Endothelial cell of umbilical vein (primary cell): ENCODE measurements around the gene GAS7. TPM values are rescaled to one million over a fixed set of nuclear protein-coding genes. Genes with fewer than 3 reads are reported as not detected.

Experiments
- BruUV-seq: library from RNA; stranded (reverse); fragments of 400-500 nt; replicated peaks from 2 replicates; lab custom pipeline; 2021; lab: Mats Ljungman, UMichigan
- CTCF ChIA-PET: fragments of 300-600, 350-600 bp; sonication (Branson Sonifier 250); formaldehyde crosslinking; loops from one replicate; lab custom pipeline; 2021; ENCODE audit warnings: antibody characterized with exemption, inconsistent platforms; lab: Charles Lee
- POLR2A ChIA-PET: fragments of 300-600, 350-600 bp; sonication (Branson Sonifier 250); formaldehyde crosslinking; loops from one replicate; lab custom pipeline; 2021; ENCODE audit warnings: antibody characterized with exemption, inconsistent platforms; lab: Charles Lee
- DNase-seq: peaks from one replicate; pipeline ENCODE4 v3.0.0-alpha.2; 2011; ENCODE audit warnings: low read depth, low spot score
- FAIRE-seq: peaks from 2 replicates; lab custom pipeline; 2011; peaks lifted over from hg19 to GRCh38; lab: Jason Lieb, UNC
- H2AFZ ChIP-seq: 2 replicates; pipeline ENCODE4 v1.6.0; 2012; ENCODE audit warnings: low read depth, low read length, control low read depth, inconsistent platforms
- H3K27ac ChIP-seq: 2 replicates; pipeline ENCODE4 v1.5.1; 2011; ENCODE audit warnings: low read depth, mild to moderate bottlenecking, control low read depth, low read length, moderate library complexity; ENCODE audit not compliant: insufficient read depth
- H3K27me3 ChIP-seq, 2 experiments: 2 replicates each; pipeline versions ENCODE4 v1.6.0 to v1.6.1; 2011; ENCODE audit warnings: low read length in 2 of 2, mixed read lengths in 1 of 2; ENCODE audit not compliant: control insufficient read depth in 2 of 2, insufficient read depth in 2 of 2
- H3K36me3 ChIP-seq, 2 experiments: 2 replicates in 1 of 2; 3 replicates in 1 of 2; pipeline ENCODE4 v1.5.1; 2011; ENCODE audit warnings: low read length in 2 of 2, mild to moderate bottlenecking in 1 of 2, moderate library complexity in 1 of 2; ENCODE audit not compliant: control insufficient read depth in 2 of 2, insufficient read depth in 2 of 2; ENCODE audit errors: extremely low read depth in 1 of 2
- H3K4me1 ChIP-seq: 3 replicates; pipeline ENCODE4 v1.5.1; 2011; ENCODE audit warnings: mild to moderate bottlenecking, low read length; ENCODE audit not compliant: control insufficient read depth, insufficient read depth; ENCODE audit errors: extremely low read depth
- H3K4me2 ChIP-seq: 2 replicates; pipeline ENCODE4 v1.6.1; 2011; ENCODE audit warnings: low read length, control low read depth, mixed read lengths; ENCODE audit not compliant: insufficient read depth
- H3K4me3 ChIP-seq, 3 experiments: fragments of 200-600 bp in 1 of 3; sonication (generic), shearing (Covaris generic) in 1 of 3; replicated peaks in 1 of 3; 2 replicates each; pipeline ENCODE4 v1.5.1; 2011 to 2016; ENCODE audit warnings: control low read depth in 3 of 3, low read length in 3 of 3, mild to moderate bottlenecking in 2 of 3, inconsistent platforms in 1 of 3, low read depth in 1 of 3, moderate library complexity in 1 of 3; ENCODE audit not compliant: insufficient read depth in 1 of 3
- H3K79me2 ChIP-seq: 2 replicates; pipeline ENCODE4 v1.6.0; 2012; ENCODE audit warnings: low read length, inconsistent platforms; ENCODE audit not compliant: control insufficient read depth, insufficient read depth
- H3K9ac ChIP-seq: replicated peaks from 2 replicates; pipeline ENCODE3; 2011; ENCODE audit warnings: low read length, control low read depth; ENCODE audit not compliant: insufficient read depth; ENCODE audit errors: extremely low read depth
- H3K9me1 ChIP-seq: replicated peaks from 3 replicates; pipeline ENCODE4 v1.6.0; 2011; ENCODE audit warnings: mild to moderate bottlenecking, low read length; ENCODE audit not compliant: control insufficient read depth, insufficient read depth; ENCODE audit errors: extremely low read depth
- H3K9me3 ChIP-seq: replicated peaks from 2 replicates; pipeline ENCODE4 v1.5.1; 2012; ENCODE audit warnings: low read length, inconsistent platforms; ENCODE audit not compliant: control insufficient read depth, insufficient read depth
- H4K20me1 ChIP-seq: replicated peaks from 2 replicates; pipeline ENCODE3; 2011; ENCODE audit warnings: mild to moderate bottlenecking, low read length; ENCODE audit not compliant: control insufficient read depth, insufficient read depth; ENCODE audit errors: extremely low read depth
- EZH2 ChIP-seq: IDR thresholded peaks from 2 replicates; pipeline ENCODE4 v1.6.1; 2012; ENCODE audit warnings: borderline replicate concordance, low read depth, mild to moderate bottlenecking, moderate library complexity, low read length, inconsistent platforms; ENCODE audit not compliant: severe bottlenecking
- FOS ChIP-seq: IDR thresholded peaks from 2 replicates; pipeline ENCODE4 v1.6.1; 2011; ENCODE audit warnings: mild to moderate bottlenecking, low read length, moderate library complexity, borderline replicate concordance; ENCODE audit not compliant: insufficient read depth
- GATA2 ChIP-seq: IDR thresholded peaks from 2 replicates; pipeline ENCODE4 v1.7.0; 2011; ENCODE audit warnings: low read depth, mild to moderate bottlenecking, moderate library complexity, mixed read lengths, low read length; ENCODE audit not compliant: insufficient read length, insufficient read depth
- JUN ChIP-seq: IDR thresholded peaks from 2 replicates; pipeline ENCODE4 v1.6.1; 2011; ENCODE audit warnings: borderline replicate concordance, low read depth; ENCODE audit not compliant: insufficient read length, insufficient read depth
- MYC ChIP-seq: IDR thresholded peaks from one replicate; pipeline ENCODE4 v1.6.1; 2011; ENCODE audit warnings: mild to moderate bottlenecking, low read depth, low read length
- POLR2A ChIP-seq: IDR thresholded peaks from 2 replicates; pipeline ENCODE4 v1.6.1; 2012; ENCODE audit warnings: low read depth, mild to moderate bottlenecking, control low read depth, low read length
- POLR2AphosphoS5 ChIP-seq: IDR thresholded peaks from 2 replicates; pipeline ENCODE4 v1.6.1; 2012; ENCODE audit warnings: low read depth, mild to moderate bottlenecking, control low read depth, low read length, moderate library complexity; ENCODE audit not compliant: insufficient read depth
- dilution Hi-C: fragments of 300-500 bp; cut with MboI; formaldehyde crosslinking; loops from one replicate; pipeline ENCODE4 v1.15.0; 2019; ENCODE audit warnings: low sequenced_read_pairs; ENCODE audit not compliant: extremely low pct_ligation_motif_present
- intact Hi-C: fragments of 100-400 bp; cut with micrococcal nuclease; formaldehyde crosslinking; loops from one replicate; pipeline ENCODE4 v1.10.0; 2022
- polyA plus RNA-seq, 4 experiments: library from polyadenylated mRNA; depleted of rRNA in 3 of 4; stranded (reverse) in 3 of 4; unstranded in 1 of 4; fragments of >200 nt; gene quantifications; 2 replicates each; pipeline versions ENCODE4 v1.2.1 to v1.2.3, GENCODE V29; 2011 to 2012; ENCODE audit warnings: missing spikeins in 1 of 4
- total RNA-seq: library from RNA; stranded (reverse); gene quantifications from 2 replicates; pipeline ENCODE4 v1.2.3, GENCODE V29; 2021
- TF ChIP-seq, protein P1 (sequence below), 2 donors: IDR thresholded peaks; 1 replicate in 1 of 2; 2 replicates in 1 of 2; pipeline ENCODE4 v1.5.1; 2011; ENCODE audit warnings: low read length in 2 of 2, mild to moderate bottlenecking in 2 of 2, moderate library complexity in 2 of 2, control low read depth in 1 of 2, inconsistent platforms in 1 of 2, low read depth in 1 of 2; ENCODE audit not compliant: insufficient read depth in 1 of 2; ENCODE audit errors: extremely low read depth in 1 of 2
- TF ChIP-seq, protein P2 (sequence below): IDR thresholded peaks from 2 replicates; pipeline ENCODE4 v1.6.1; 2011; ENCODE audit not compliant: insufficient read depth, insufficient read length

Gene GAS7
- total and polyA plus RNA-seq, 2 donors (not counting 3 experiments of a cell fraction or from before 2014, with no cell fraction given): not detected

- Histone ChIP-seq H3K27me3 (no peaks in the 10 kb centered on the region), H3K4me3 (no peak overlapping the region), H4K20me1 (no peaks in the 10 kb centered on the region), H3K4me1 (no peaks in the 10 kb centered on the region), H3K79me2 (no peaks in the 10 kb centered on the region), H3K9me3 (peaks cover 6% of the 10 kb centered on the region), H2AFZ (no peak overlapping the region), H3K9ac (no peak overlapping the region), H3K36me3 (no peaks in the 10 kb centered on the region), H3K4me2 (no peak overlapping the region), H3K9me1 (no peaks in the 10 kb centered on the region), H3K27ac (no peak overlapping the region)
- DNase-seq (no peak), FAIRE-seq (no peak)
- POLR2A ChIA-PET: no interaction called here
- intact Hi-C loops (no loop called here), dilution Hi-C loops (no loop called here)
- TF ChIP-seq EZH2 (no peak), MYC (no peak), JUN (no peak), GATA2 (no peak), FOS (no peak), POLR2AphosphoS5 (no peak), POLR2A (no peak)
- TF ChIP-seq, protein P1, sequence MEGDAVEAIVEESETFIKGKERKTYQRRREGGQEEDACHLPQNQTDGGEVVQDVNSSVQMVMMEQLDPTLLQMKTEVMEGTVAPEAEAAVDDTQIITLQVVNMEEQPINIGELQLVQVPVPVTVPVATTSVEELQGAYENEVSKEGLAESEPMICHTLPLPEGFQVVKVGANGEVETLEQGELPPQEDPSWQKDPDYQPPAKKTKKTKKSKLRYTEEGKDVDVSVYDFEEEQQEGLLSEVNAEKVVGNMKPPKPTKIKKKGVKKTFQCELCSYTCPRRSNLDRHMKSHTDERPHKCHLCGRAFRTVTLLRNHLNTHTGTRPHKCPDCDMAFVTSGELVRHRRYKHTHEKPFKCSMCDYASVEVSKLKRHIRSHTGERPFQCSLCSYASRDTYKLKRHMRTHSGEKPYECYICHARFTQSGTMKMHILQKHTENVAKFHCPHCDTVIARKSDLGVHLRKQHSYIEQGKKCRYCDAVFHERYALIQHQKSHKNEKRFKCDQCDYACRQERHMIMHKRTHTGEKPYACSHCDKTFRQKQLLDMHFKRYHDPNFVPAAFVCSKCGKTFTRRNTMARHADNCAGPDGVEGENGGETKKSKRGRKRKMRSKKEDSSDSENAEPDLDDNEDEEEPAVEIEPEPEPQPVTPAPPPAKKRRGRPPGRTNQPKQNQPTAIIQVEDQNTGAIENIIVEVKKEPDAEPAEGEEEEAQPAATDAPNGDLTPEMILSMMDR (IDR thresholded peaks at IDR 0.05; ENCODE audit: extremely low read depth in 1 of 2, insufficient read depth in 1 of 2, low read depth in 1 of 2, low read length in 2 of 2): no peak
- TF ChIP-seq, protein P2, sequence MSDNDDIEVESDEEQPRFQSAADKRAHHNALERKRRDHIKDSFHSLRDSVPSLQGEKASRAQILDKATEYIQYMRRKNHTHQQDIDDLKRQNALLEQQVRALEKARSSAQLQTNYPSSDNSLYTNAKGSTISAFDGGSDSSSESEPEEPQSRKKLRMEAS: no peak
- CTCF ChIA-PET: no interaction called here
- BruUV-seq: no TSS peak
These were observed 127.3 kb downstream of the GAS7 start for GRCh38 chr17:10071141-10071540.
